ENCODE data around the gene KCNMA1. TPM values are rescaled to one million over a fixed set of nuclear protein-coding genes. Genes with fewer than 3 reads are reported as not detected.

The KCNMA1 gene
- total and polyA plus RNA-seq, 2 donors (not counting 1 experiment from before 2014, with no cell fraction given) = 0.82 to 3.1 TPM

DNA sequence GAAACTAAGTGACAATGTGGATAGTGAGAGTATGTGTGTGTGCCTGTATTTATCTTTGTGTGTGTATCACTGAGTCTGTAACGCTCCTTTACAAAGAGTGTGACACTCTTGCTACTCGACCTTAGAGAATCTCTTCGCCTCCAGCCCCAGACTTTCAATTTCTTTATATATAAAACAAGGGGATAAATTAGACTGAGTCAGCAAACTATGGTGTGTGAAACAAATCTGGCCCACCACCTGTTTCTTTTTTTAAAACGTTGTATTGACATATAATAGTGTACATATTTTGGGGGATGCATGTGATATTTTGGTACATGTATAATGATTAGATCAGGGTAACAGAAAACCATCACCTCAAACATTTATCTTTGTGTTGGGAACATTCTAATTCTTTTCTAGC is 240.5 kb downstream of the KCNMA1 start:
- H4K20me1 ChIP-seq (ENCODE audit: control insufficient read depth, insufficient read depth, low read length, poor library complexity, severe bottlenecking) = no peaks in the 10 kb centered on the region
- intact Hi-C loops (cut with micrococcal nuclease) = no loop called here
- no peaks in the 10 kb centered on the region for H3K79me2 ChIP-seq (ENCODE audit: control insufficient read depth, insufficient read depth, low read length)
- H3K9me3 Mint-ChIP-seq (ENCODE audit: insufficient read depth) = no peaks in the 10 kb centered on the region
- peaks cover 3% of the 10 kb centered on the region for H3K27me3 Mint-ChIP-seq
- CTCF ChIA-PET = no interaction called here
- H3K27ac Mint-ChIP-seq = no peak overlapping the region
- H3K4me3 Mint-ChIP-seq = no peak overlapping the region
- H3K4me1 Mint-ChIP-seq = no peaks in the 10 kb centered on the region
- no peak overlapping the region for H3K4me2 ChIP-seq (replicated peaks; ENCODE audit: low read depth, low read length, poor library complexity, severe bottlenecking)
- TF ChIP-seq CTCF (IDR thresholded peaks at IDR 0.05) = no peak
- no peak for TF ChIP-seq EZH2 (IDR thresholded peaks at IDR 0.05; ENCODE audit: borderline replicate concordance, insufficient read depth, low read depth, low read length, poor library complexity, severe bottlenecking)
- H2AFZ ChIP-seq (ENCODE audit: insufficient read depth, low read depth, low read length, poor library complexity, severe bottlenecking) = no peak overlapping the region
- no CpG with 5 or more reads among the region's 4 CpGs for WGBS (ENCODE audit: insufficient coverage)
- POLR2A ChIA-PET = no interaction called here
- DNase-seq (no peak), ATAC-seq (ENCODE audit: low read depth) (no peak)
- H3K4me3 ChIP-seq (ENCODE audit: control extremely low read depth in 1 of 5, extremely low read depth in 1 of 5, insufficient read depth in 1 of 5, low read depth in 2 of 5, low read length in 4 of 5) = no peak overlapping the region
- no peaks in the 10 kb centered on the region for H3K4me1 ChIP-seq (ENCODE audit: control insufficient read depth in 2 of 2, insufficient read depth in 2 of 2, low read length in 2 of 2)
- no peaks in the 10 kb centered on the region for H3K9me3 ChIP-seq (ENCODE audit: control extremely low read depth in 1 of 3, control insufficient read depth in 2 of 3, insufficient read depth in 1 of 3, low read length in 2 of 3)
- no peaks in the 10 kb centered on the region for H3K27me3 ChIP-seq (replicated peaks in 1 of 4; ENCODE audit: control extremely low read depth in 1 of 4, control insufficient read depth in 3 of 4, insufficient read depth in 4 of 4, low read length in 3 of 4)
- no peak overlapping the region for H3K27ac ChIP-seq (ENCODE audit: low read length in 2 of 2)
- no peak overlapping the region for H3K9ac ChIP-seq (ENCODE audit: low read length)
- no peaks in the 10 kb centered on the region for H3K36me3 ChIP-seq (replicated peaks in 1 of 2; ENCODE audit: control extremely low read depth in 1 of 2, control insufficient read depth in 1 of 2, extremely low read depth in 1 of 2, insufficient read depth in 2 of 2, low read length in 1 of 2)

DNA sequence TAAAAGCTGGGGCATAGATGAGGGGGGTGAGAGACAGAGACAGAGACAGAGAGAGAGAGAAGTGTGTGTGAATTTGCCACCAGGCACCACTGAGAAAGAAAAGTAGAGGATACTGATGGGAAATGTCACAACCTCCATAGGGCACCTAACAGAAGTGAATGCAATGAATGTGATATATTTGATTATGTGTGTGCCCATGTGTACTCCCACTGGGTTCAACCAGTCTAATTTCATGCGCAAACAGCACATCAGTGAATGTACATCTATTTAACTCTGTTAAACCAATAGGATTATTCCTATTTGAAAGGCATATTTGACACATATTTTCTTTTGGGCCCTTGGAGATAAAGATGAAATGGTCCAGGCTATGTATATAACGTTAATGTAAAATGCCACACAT is 241.3 kb downstream of the KCNMA1 start:
- H3K4me3 Mint-ChIP-seq = no peak overlapping the region
- CTCF ChIA-PET = no interaction called here
- H4K20me1 ChIP-seq (ENCODE audit: control insufficient read depth, insufficient read depth, low read length, poor library complexity, severe bottlenecking) = no peaks in the 10 kb centered on the region
- no peaks in the 10 kb centered on the region for H3K9me3 ChIP-seq (ENCODE audit: control extremely low read depth in 1 of 3, control insufficient read depth in 2 of 3, insufficient read depth in 1 of 3, low read length in 2 of 3)
- no peak overlapping the region for H3K4me2 ChIP-seq (replicated peaks; ENCODE audit: low read depth, low read length, poor library complexity, severe bottlenecking)
- TF ChIP-seq CTCF (IDR thresholded peaks at IDR 0.05) (no peak), EZH2 (IDR thresholded peaks at IDR 0.05; ENCODE audit: borderline replicate concordance, insufficient read depth, low read depth, low read length, poor library complexity, severe bottlenecking) (no peak)
- H3K27ac ChIP-seq (ENCODE audit: low read length in 2 of 2) = no peak overlapping the region
- no peak overlapping the region for H3K4me3 ChIP-seq (ENCODE audit: control extremely low read depth in 1 of 5, extremely low read depth in 1 of 5, insufficient read depth in 1 of 5, low read depth in 2 of 5, low read length in 4 of 5)
- H2AFZ ChIP-seq (ENCODE audit: insufficient read depth, low read depth, low read length, poor library complexity, severe bottlenecking) = no peak overlapping the region
- ATAC-seq (ENCODE audit: low read depth) = no peak
- intact Hi-C loops (cut with micrococcal nuclease) = no loop called here
- H3K9ac ChIP-seq (ENCODE audit: low read length) = no peak overlapping the region
- no CpG with 5 or more reads among the region's 2 CpGs for WGBS (ENCODE audit: insufficient coverage)
- no peak overlapping the region for H3K27ac Mint-ChIP-seq
- H3K4me1 ChIP-seq (ENCODE audit: control insufficient read depth in 2 of 2, insufficient read depth in 2 of 2, low read length in 2 of 2) = no peaks in the 10 kb centered on the region
- peaks cover 0 to 3% (median 0%) of the 10 kb centered on the region in 4 experiments for H3K27me3 ChIP-seq (replicated peaks in 1 of 4; ENCODE audit: control extremely low read depth in 1 of 4, control insufficient read depth in 3 of 4, insufficient read depth in 4 of 4, low read length in 3 of 4)
- H3K27me3 Mint-ChIP-seq = peaks cover 3% of the 10 kb centered on the region
- no peaks in the 10 kb centered on the region for H3K36me3 ChIP-seq (replicated peaks in 1 of 2; ENCODE audit: control extremely low read depth in 1 of 2, control insufficient read depth in 1 of 2, extremely low read depth in 1 of 2, insufficient read depth in 2 of 2, low read length in 1 of 2)
- H3K9me3 Mint-ChIP-seq (ENCODE audit: insufficient read depth) = no peaks in the 10 kb centered on the region
- POLR2A ChIA-PET = no interaction called here
- no peaks in the 10 kb centered on the region for H3K4me1 Mint-ChIP-seq
- DNase-seq = no peak
- H3K79me2 ChIP-seq (ENCODE audit: control insufficient read depth, insufficient read depth, low read length) = no peaks in the 10 kb centered on the region

Data from B cell (primary cell).